Measurements from ENCODE around the gene ADIPOR2. TPM values are rescaled to one million over a fixed set of nuclear protein-coding genes. Genes with fewer than 3 reads are reported as not detected.

Gene ADIPOR2
- polyA plus RNA-seq, 1 experiment, result 17.5 TPM

DNA sequence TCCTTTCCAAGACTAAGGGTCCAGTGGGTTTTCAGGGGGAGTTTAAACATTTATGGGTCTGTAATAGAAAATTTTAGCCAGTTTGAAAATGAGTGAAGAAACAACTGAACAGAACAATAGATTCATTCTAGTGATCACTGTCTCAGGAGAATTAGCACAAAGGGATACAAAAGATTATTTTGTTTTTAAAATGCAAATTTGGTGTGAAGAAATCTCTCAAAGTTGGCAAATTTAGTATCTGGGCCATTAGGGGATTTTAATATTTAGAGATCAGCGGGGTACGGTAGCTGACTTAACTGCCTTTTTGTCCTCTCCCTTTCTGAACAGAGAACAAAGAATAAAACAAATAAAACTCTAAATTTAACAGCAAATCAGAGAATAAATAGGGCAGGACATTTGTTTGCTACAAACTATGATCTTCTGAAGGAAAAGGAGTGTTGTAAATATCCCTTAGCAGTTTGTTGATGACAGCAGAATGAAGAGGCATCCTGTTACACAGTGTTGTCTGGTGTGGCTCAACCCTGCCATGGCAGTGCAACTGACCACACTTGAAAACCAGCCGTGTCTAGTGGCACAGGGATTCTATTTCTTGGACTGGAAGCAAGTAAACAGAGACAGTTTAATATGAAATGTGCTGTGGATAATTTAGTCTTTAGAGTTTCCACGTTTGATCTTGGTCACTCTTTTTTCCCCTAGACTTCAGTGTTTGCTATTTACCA is 83.2 kb downstream of the ADIPOR2 start:
- Histone ChIP-seq H3K27me3 (ENCODE audit: control insufficient read depth, insufficient read depth, low read length) (no peaks in the 10 kb centered on the region), H3K4me3 (ENCODE audit: low read depth, low read length) (no peak overlapping the region), H3K36me3 (ENCODE audit: control insufficient read depth, insufficient read depth, low read length) (no peaks in the 10 kb centered on the region)
- ChIA-PET POLR2A (no interaction called here), CTCF (interaction anchor here (0.6 to 0.7 kb wide), 3 partner anchors 58 to 130 kb away, joined by 3 to 4 read pairs (median 4); no protein-coding TSS in a partner anchor)
- TF ChIP-seq, protein P1, sequence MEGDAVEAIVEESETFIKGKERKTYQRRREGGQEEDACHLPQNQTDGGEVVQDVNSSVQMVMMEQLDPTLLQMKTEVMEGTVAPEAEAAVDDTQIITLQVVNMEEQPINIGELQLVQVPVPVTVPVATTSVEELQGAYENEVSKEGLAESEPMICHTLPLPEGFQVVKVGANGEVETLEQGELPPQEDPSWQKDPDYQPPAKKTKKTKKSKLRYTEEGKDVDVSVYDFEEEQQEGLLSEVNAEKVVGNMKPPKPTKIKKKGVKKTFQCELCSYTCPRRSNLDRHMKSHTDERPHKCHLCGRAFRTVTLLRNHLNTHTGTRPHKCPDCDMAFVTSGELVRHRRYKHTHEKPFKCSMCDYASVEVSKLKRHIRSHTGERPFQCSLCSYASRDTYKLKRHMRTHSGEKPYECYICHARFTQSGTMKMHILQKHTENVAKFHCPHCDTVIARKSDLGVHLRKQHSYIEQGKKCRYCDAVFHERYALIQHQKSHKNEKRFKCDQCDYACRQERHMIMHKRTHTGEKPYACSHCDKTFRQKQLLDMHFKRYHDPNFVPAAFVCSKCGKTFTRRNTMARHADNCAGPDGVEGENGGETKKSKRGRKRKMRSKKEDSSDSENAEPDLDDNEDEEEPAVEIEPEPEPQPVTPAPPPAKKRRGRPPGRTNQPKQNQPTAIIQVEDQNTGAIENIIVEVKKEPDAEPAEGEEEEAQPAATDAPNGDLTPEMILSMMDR (IDR thresholded peaks at IDR 0.05; ENCODE audit: insufficient read depth, low read depth, low read length), result no peak
- DNase-seq (ENCODE audit: low read depth), result no peak

- POLR2A ChIA-PET, result no interaction called here
- H3K4me3 ChIP-seq (ENCODE audit: low read depth, low read length), result no peak overlapping the region
Observed at GRCh38 chr12:1776170-1776921, 85.5 kb downstream of the ADIPOR2 start.

DNA sequence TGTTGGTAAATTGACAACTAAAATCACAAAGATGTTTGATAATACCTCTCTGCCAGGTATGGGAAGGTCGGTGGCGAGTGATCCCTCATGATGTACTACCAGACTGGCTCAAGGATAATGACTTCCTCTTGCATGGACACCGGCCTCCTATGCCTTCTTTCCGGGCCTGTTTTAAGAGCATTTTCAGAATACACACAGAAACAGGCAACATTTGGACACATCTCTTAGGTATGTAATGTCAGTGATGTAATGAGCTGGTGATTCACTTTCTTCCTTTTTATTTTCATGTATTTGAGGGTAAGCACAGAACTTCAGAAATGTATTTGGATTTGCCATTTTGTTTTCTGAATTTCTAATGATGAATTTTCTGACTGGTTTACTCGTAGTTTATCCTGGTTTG is 86.9 kb downstream of the ADIPOR2 start:
- POLR2A ChIA-PET, result interaction anchor here (0.6 kb wide), 1 partner anchor 1113 kb away, joined by 3 read pairs; the partner anchor contains the start of gene TULP3
- CTCF ChIA-PET, result no interaction called here
- Histone ChIP-seq H3K36me3 (ENCODE audit: control insufficient read depth, insufficient read depth, low read length) (no peaks in the 10 kb centered on the region), H3K27me3 (ENCODE audit: control insufficient read depth, insufficient read depth, low read length) (no peaks in the 10 kb centered on the region), H3K4me3 (ENCODE audit: low read depth, low read length) (no peak overlapping the region)
- peak; percentile 66 for DNase-seq (ENCODE audit: low read depth)
- TF ChIP-seq, protein P1 (IDR thresholded peaks at IDR 0.05; ENCODE audit: insufficient read depth, low read depth, low read length), result no peak

More at GRCh38 chr12:1776170-1776921, 85.5 kb downstream of the ADIPOR2 start:
- H3K36me3 ChIP-seq (ENCODE audit: control insufficient read depth, insufficient read depth, low read length), result no peaks in the 10 kb centered on the region
- TF ChIP-seq, protein P1 (IDR thresholded peaks at IDR 0.05; ENCODE audit: insufficient read depth, low read depth, low read length), result no peak
- H3K27me3 ChIP-seq (ENCODE audit: control insufficient read depth, insufficient read depth, low read length), result no peaks in the 10 kb centered on the region
- DNase-seq (ENCODE audit: low read depth), result peak; percentile 38
- CTCF ChIA-PET, result interaction anchor here (1.0 to 1.2 kb wide), 2 partner anchors 15 to 123 kb away, joined by 4 read pairs; no protein-coding TSS in a partner anchor

- H3K27me3 ChIP-seq (ENCODE audit: control insufficient read depth, insufficient read depth, low read length), result no peaks in the 10 kb centered on the region
- no peak for DNase-seq (ENCODE audit: low read depth)
- ChIA-PET CTCF (no interaction called here), POLR2A (no interaction called here)
- no peak overlapping the region for H3K4me3 ChIP-seq (ENCODE audit: low read depth, low read length)
- H3K36me3 ChIP-seq (ENCODE audit: control insufficient read depth, insufficient read depth, low read length), result no peaks in the 10 kb centered on the region
- TF ChIP-seq, protein P1 (IDR thresholded peaks at IDR 0.05; ENCODE audit: insufficient read depth, low read depth, low read length), result no peak
Observed at GRCh38 chr12:1778911-1779310, 88.0 kb downstream of the ADIPOR2 start.

GRCh38 chr12:1779783-1780182 is 88.9 kb downstream of the ADIPOR2 start:
- ChIA-PET POLR2A (interaction anchor here (0.6 kb wide), 1 partner anchor 168 kb away, joined by 3 read pairs; no protein-coding TSS in a partner anchor), CTCF (interaction anchor here (0.7 to 0.8 kb wide), 2 partner anchors 127 to 128 kb away, joined by 3 read pairs; no protein-coding TSS in a partner anchor)
- DNase-seq (ENCODE audit: low read depth), result no peak
- Histone ChIP-seq H3K27me3 (ENCODE audit: control insufficient read depth, insufficient read depth, low read length) (no peaks in the 10 kb centered on the region), H3K4me3 (ENCODE audit: low read depth, low read length) (no peak overlapping the region), H3K36me3 (ENCODE audit: control insufficient read depth, insufficient read depth, low read length) (no peaks in the 10 kb centered on the region)
- TF ChIP-seq, protein P1 (IDR thresholded peaks at IDR 0.05; ENCODE audit: insufficient read depth, low read depth, low read length), result no peak
